Measurements from ENCODE around the gene EXO5. TPM values are rescaled to one million over a fixed set of nuclear protein-coding genes. Genes with fewer than 3 reads are reported as not detected.

EXO5 gene
- total RNA-seq, 4 donors from 2014 or later = 3.9 to 9.1 (median 6.5) TPM

DNA sequence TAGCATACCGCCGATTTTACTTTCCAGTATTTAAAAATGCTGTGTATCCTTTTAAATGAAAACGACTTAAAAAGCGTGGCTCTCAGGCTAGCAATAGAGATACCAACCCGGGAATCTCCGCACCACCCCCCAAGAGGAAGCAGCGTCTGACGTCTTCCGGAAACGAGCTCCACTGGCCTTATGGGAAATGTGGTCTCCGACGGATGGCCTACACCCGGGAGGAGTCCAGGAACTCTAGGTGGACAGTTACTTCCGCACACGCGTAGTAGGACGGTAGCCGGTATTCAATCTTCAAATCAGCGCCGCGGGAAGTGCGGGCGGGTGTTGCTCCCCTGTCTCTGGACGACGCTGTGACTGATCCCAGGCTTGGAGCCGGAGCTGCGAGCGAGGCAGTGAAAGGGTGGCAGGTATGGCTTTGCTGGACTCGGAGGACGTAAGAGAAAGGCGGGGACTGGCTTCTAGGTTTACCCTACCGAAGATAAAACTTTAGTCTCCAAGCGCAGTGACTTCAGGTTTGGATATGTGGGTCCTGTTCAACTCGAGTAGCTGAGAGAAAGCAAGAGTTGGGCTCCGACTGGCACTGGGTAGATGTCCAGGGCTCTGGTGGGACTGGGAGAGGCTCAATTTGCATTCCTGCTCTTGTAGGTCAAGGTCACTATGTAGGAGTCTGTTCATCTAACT lies 23.0 kb downstream of the EXO5 start, which contains the start of gene ZNF684:
ZNF684 (plus strand) TSS at position 257 of the 681 bp plus-strand sequence. CDS start 1,530 bp downstream, outside the sequence.
- peak; percentile 55 for DNase-seq (ENCODE audit: low spot score)
- ATAC-seq (ENCODE audit: low FRiP score) = peak; percentile 98
- TF ChIP-seq, protein P1, sequence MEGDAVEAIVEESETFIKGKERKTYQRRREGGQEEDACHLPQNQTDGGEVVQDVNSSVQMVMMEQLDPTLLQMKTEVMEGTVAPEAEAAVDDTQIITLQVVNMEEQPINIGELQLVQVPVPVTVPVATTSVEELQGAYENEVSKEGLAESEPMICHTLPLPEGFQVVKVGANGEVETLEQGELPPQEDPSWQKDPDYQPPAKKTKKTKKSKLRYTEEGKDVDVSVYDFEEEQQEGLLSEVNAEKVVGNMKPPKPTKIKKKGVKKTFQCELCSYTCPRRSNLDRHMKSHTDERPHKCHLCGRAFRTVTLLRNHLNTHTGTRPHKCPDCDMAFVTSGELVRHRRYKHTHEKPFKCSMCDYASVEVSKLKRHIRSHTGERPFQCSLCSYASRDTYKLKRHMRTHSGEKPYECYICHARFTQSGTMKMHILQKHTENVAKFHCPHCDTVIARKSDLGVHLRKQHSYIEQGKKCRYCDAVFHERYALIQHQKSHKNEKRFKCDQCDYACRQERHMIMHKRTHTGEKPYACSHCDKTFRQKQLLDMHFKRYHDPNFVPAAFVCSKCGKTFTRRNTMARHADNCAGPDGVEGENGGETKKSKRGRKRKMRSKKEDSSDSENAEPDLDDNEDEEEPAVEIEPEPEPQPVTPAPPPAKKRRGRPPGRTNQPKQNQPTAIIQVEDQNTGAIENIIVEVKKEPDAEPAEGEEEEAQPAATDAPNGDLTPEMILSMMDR (IDR thresholded peaks at IDR 0.05) = no peak

DNA sequence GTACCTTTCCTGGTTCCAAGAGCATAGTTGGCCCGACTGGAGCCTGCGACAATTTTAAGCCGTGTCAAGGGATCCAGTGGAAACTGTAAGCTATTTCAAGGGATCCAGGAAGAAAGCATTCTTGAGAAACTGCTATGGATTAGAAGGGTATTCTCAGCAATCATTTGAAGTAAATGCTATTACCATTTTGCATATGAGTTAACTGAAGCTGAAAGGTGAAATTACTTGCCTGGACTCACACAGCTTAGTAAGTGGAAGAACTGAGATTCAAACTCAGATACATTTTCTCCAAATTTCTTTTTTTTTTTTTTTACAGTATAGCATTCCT lies 23.5 kb downstream of the EXO5 start:
- DNase-seq (ENCODE audit: low spot score) (no peak), ATAC-seq (ENCODE audit: low FRiP score) (no peak)
- TF ChIP-seq, protein P1 (IDR thresholded peaks at IDR 0.05) = no peak

GRCh38 chr1:40532844-40533424 lies 24.4 kb downstream of the EXO5 start:
- no peak for ATAC-seq (ENCODE audit: low FRiP score)

DNA sequence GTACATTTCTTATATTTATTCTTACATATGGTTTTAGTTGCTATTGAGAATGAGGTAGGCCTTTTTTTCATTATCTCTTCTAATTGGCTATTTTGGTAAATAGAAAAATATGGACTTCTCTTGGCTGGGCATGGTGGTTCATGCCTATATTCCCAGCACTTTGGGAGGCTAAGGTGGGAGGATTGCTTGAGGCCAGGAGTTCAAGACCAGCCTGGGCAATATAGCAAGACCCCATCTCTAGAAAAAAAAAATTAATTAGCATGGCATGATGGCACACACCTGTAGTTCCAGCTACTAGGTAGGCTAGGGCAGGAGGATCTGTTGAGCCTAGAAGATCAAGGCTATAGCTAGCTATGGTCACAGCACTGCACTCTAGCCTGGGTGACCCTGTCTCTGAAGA lies 26.0 kb downstream of the EXO5 start:
- DNase-seq (ENCODE audit: low spot score) (no peak), ATAC-seq (ENCODE audit: low FRiP score) (no peak)
- TF ChIP-seq, protein P1 (IDR thresholded peaks at IDR 0.05) = no peak

More at GRCh38 chr1:40532844-40533424, 24.4 kb downstream of the EXO5 start:
- DNase-seq (ENCODE audit: low spot score) = no peak
- TF ChIP-seq, protein P1 (IDR thresholded peaks at IDR 0.05) = no peak

GRCh38 chr1:40535732-40536131 lies 27.2 kb downstream of the EXO5 start:
- TF ChIP-seq, protein P1 (IDR thresholded peaks at IDR 0.05) = no peak
- no peak for ATAC-seq (ENCODE audit: low FRiP score)
- DNase-seq (ENCODE audit: low spot score) = no peak

GRCh38 chr1:40539338-40539737 lies 30.8 kb downstream of the EXO5 start:
- DNase-seq (ENCODE audit: low spot score) (no peak), ATAC-seq (ENCODE audit: low FRiP score) (no peak)
- TF ChIP-seq, protein P1 (IDR thresholded peaks at IDR 0.05) = no peak

- DNase-seq (ENCODE audit: low spot score) = no peak
- TF ChIP-seq, protein P1 (IDR thresholded peaks at IDR 0.05) = no peak
- no peak for ATAC-seq (ENCODE audit: low FRiP score)
Observed at GRCh38 chr1:40546957-40547356, 38.4 kb downstream of the EXO5 start.

All from omental fat pad (tissue), 4 donors.